NCI-H1417 treated with DMSO at 0.1 percent for 48 hours (cell line): ENCODE data around the gene PPP4R2.
"Not testable (repeated sequence)": the region's sequence is repeated elsewhere in the genome, so short reads cannot be mapped to it uniquely, and the experiment has no call there.

Experiments
- DNase-seq: peaks from one replicate; lab custom pipeline; 2025; lab: John Stamatoyannopoulos, UW

Gene PPP4R2

GRCh38 chr3:72977060-72977808 is 19.4 kb upstream of the PPP4R2 start:
- no peak for DNase-seq

- no peak for DNase-seq
Measured at GRCh38 chr3:72982609-72983366, 13.8 kb upstream of the PPP4R2 start.

- DNase-seq, result no peak
Measured at GRCh38 chr3:72985576-72985975, 11.0 kb upstream of the PPP4R2 start.

- DNase-seq, result no peak
Measured at GRCh38 chr3:72990701-72991395, 5.8 kb upstream of the PPP4R2 start.

- no peak for DNase-seq
Measured at GRCh38 chr3:72991522-72991921, 5.1 kb upstream of the PPP4R2 start.

GRCh38 chr3:72993391-72993790 is 3.2 kb upstream of the PPP4R2 start:
- no peak for DNase-seq

- no peak for DNase-seq
Measured at GRCh38 chr3:72995337-72995736, 1.3 kb upstream of the PPP4R2 start.

- DNase-seq, result no peak
Measured at GRCh38 chr3:72996121-72996472, 514 bp upstream of the PPP4R2 start.

- DNase-seq, result no peak
Measured at GRCh38 chr3:72997421-72997961, 880 bp downstream of the PPP4R2 start.

GRCh38 chr3:72998466-72998865 is 1.9 kb downstream of the PPP4R2 start:
- DNase-seq, result no peak

- no peak for DNase-seq
Measured at GRCh38 chr3:72999951-73000350, 3.3 kb downstream of the PPP4R2 start.

GRCh38 chr3:73003050-73003449 is 6.4 kb downstream of the PPP4R2 start:
- DNase-seq, result not testable (repeated sequence)

GRCh38 chr3:73004316-73004715 is 7.7 kb downstream of the PPP4R2 start:
- no peak for DNase-seq

- no peak for DNase-seq
Measured at GRCh38 chr3:73007992-73008712, 11.5 kb downstream of the PPP4R2 start.

GRCh38 chr3:73009008-73009407 is 12.4 kb downstream of the PPP4R2 start:
- no peak for DNase-seq

GRCh38 chr3:73009750-73010149 is 13.1 kb downstream of the PPP4R2 start:
- DNase-seq, result no peak

- DNase-seq, result no peak
Measured at GRCh38 chr3:73010158-73010557, 13.5 kb downstream of the PPP4R2 start.

GRCh38 chr3:73018298-73018697 is 21.7 kb downstream of the PPP4R2 start:
- no peak for DNase-seq

- DNase-seq, result no peak
Measured at GRCh38 chr3:73018790-73019441, 22.3 kb downstream of the PPP4R2 start.

GRCh38 chr3:73021301-73021835 is 24.8 kb downstream of the PPP4R2 start:
- DNase-seq, result no peak

GRCh38 chr3:73024836-73025235 is 28.2 kb downstream of the PPP4R2 start:
- DNase-seq, result no peak
